ENCODE results near the gene CDH13. TPM values are rescaled to one million over a fixed set of nuclear protein-coding genes. Genes with fewer than 3 reads are reported as not detected.

CDH13 gene
- total and polyA plus RNA-seq, 2 of the 8 experiments (the other 6 are each of a cell fraction or from before 2014, with no cell fraction given): 2.3 to 2.4 TPM

- H2BK12ac ChIP-seq (ENCODE audit: low read depth, low read length): no peak overlapping the region
- H2BK5ac ChIP-seq (ENCODE audit: low read depth, low read length): no peak overlapping the region
- peaks cover 0 to 17% (median 2%) of the 10 kb centered on the region in 4 experiments; a peak in 4 of 8 replicates for H3K36me3 ChIP-seq (ENCODE audit: control insufficient read depth in 2 of 4, insufficient read depth in 4 of 4, low read length in 3 of 4)
- H2AFZ ChIP-seq (ENCODE audit: low read length): no peak overlapping the region
- H3K9ac ChIP-seq (replicated peaks in 1 of 4; ENCODE audit: extremely low read depth in 1 of 4, low read depth in 3 of 4, low read length in 3 of 4): peak overlapping the region in 3 of 4 experiments; percentile 5 to 85 (median 82); a peak in 6 of 7 replicates
- no peak overlapping the region for H4K5ac ChIP-seq (ENCODE audit: insufficient read length, low read depth, low read length)
- no peak overlapping the region for H4K91ac ChIP-seq (replicated peaks; ENCODE audit: insufficient read length, low read length)
- H3K4me2 ChIP-seq (ENCODE audit: insufficient read depth in 1 of 2, low read depth in 2 of 2, low read length in 2 of 2): peak overlapping the region; percentile 82 to 100
- POLR2A ChIA-PET (ENCODE audit: partially characterized antibody): interaction anchor here (0.7 kb wide), 1 partner anchor 16 kb away, joined by 3 read pairs; no protein-coding TSS in a partner anchor
- H3K23ac ChIP-seq (ENCODE audit: insufficient read length): no peak overlapping the region
- H3K9me3 ChIP-seq (ENCODE audit: insufficient read depth in 2 of 2, low read depth in 1 of 2, low read length in 1 of 2): no peaks in the 10 kb centered on the region
- H3K14ac ChIP-seq (ENCODE audit: insufficient read length): no peak overlapping the region
- no peak for TF ChIP-seq GTF2F1 (IDR thresholded peaks at IDR 0.05; ENCODE audit: borderline replicate concordance, low read depth, low read length)
- H3K27ac ChIP-seq (ENCODE audit: low read depth, low read length): no peak overlapping the region
- CTCF ChIA-PET (ENCODE audit: partially characterized antibody): no interaction called here
- peak overlapping the region; percentile 30; the same call in 1 of the 2 replicates for H4K8ac ChIP-seq (ENCODE audit: extremely low read depth, insufficient read depth, low read length)
- no peak overlapping the region for H3K4ac ChIP-seq (replicated peaks; ENCODE audit: insufficient read length, low read depth, low read length)
- WGBS, 2 experiments (ENCODE audit: extremely low coverage in 1 of 2, insufficient coverage in 1 of 2, insufficient read length in 1 of 2, insufficient replicate concordance in 2 of 2, low coverage in 1 of 2, low lambda C conversion rate in 2 of 2, missing lambda C conversion rate in 1 of 2): 49% methylated on average over 11 of the region's 11 CpGs; no CpG with 5 or more reads in 1 of the 2 experiments
- H4K20me1 ChIP-seq (replicated peaks in 1 of 2; ENCODE audit: control insufficient read depth in 1 of 2, insufficient read depth in 2 of 2, low read length in 2 of 2): peaks cover 0 to 4% of the 10 kb centered on the region in 2 experiments
- DNase-seq (ENCODE audit: low read depth in 1 of 2, low spot score in 2 of 2): no peak
- no peak for FAIRE-seq
- H2BK15ac ChIP-seq (ENCODE audit: low read length): no peak overlapping the region
- 0 out of 2 replicates have a peak overlapping the region, but pooled peaks have one; percentile 7 for H2AK5ac ChIP-seq (ENCODE audit: low read depth, low read length)
- no peak overlapping the region for H2BK120ac ChIP-seq (replicated peaks; ENCODE audit: low read depth, low read length)
- no peaks in the 10 kb centered on the region; a peak in 1 of 7 replicates for H3K27me3 ChIP-seq (replicated peaks in 1 of 4; ENCODE audit: control insufficient read depth in 3 of 4, extremely low read depth in 1 of 4, insufficient read depth in 3 of 4, low read length in 3 of 4)
- H3K23me2 ChIP-seq (ENCODE audit: low read depth, low read length): peaks cover 5% of the 10 kb centered on the region
- H3K18ac ChIP-seq (ENCODE audit: extremely low read depth, low read length): peak overlapping the region; percentile 29; the same call in 1 of the 2 replicates
- H2BK20ac ChIP-seq (ENCODE audit: low read length): no peak overlapping the region
- H3K79me2 ChIP-seq (ENCODE audit: control insufficient read depth in 1 of 2, insufficient read depth in 2 of 2, low read length in 2 of 2): peaks cover 6 to 30% of the 10 kb centered on the region in 2 experiments
- peaks cover 4 to 19% (median 11%) of the 10 kb centered on the region in 4 experiments for H3K4me1 ChIP-seq (replicated peaks in 1 of 4; ENCODE audit: control insufficient read depth in 3 of 4, insufficient read depth in 4 of 4, low read length in 3 of 4)
- peaks cover 6% of the 10 kb centered on the region for H3K79me1 ChIP-seq (ENCODE audit: low read depth, low read length)
- H3K4me3 ChIP-seq (ENCODE audit: extremely low read depth in 1 of 4, insufficient read depth in 2 of 4, low read depth in 3 of 4, low read length in 4 of 4): peak overlapping the region; percentile 87 to 96 (median 94)
- no peak overlapping the region for H3K56ac ChIP-seq (replicated peaks; ENCODE audit: insufficient read length, low read depth, low read length)
These were observed 1181.8 kb downstream of the CDH13 start for GRCh38 chr16:83808573-83809014.
